HG02798 (cell line): ENCODE data around the gene NRF1.
"Not testable (repeated sequence)": the region's sequence is repeated elsewhere in the genome, so short reads cannot be mapped to it uniquely, and the experiment has no call there.

Experiments
- ATAC-seq: cut with Tn5 transposase; IDR thresholded peaks from one replicate; pipeline ENCODE4 v1.9.1; 2021; ENCODE audit warnings: mild to moderate bottlenecking; ENCODE audit not compliant: unreplicated experiment, poor library complexity

The NRF1 gene

GRCh38 chr7:129611246-129612111, at the start of gene NRF1:
Gene NRF1 (plus strand): TSS chr7:129611720. CDS start chr7:129657352, 45,632 bp downstream.
- peak; percentile 87 for ATAC-seq

GRCh38 chr7:129566323-129566722, 45.2 kb upstream of the NRF1 start:
- not testable (repeated sequence) for ATAC-seq

- ATAC-seq, result no peak
Observed at GRCh38 chr7:129567377-129567776, 44.1 kb upstream of the NRF1 start.

- ATAC-seq, result no peak
Observed at GRCh38 chr7:129568240-129568639, 43.3 kb upstream of the NRF1 start.

- no peak for ATAC-seq
Observed at GRCh38 chr7:129569326-129569725, 42.2 kb upstream of the NRF1 start.

- no peak for ATAC-seq
Observed at GRCh38 chr7:129569811-129570215, 41.7 kb upstream of the NRF1 start.

- no peak for ATAC-seq
Observed at GRCh38 chr7:129571201-129571600, 40.3 kb upstream of the NRF1 start.

- no peak for ATAC-seq
Observed at GRCh38 chr7:129572205-129572604, 39.3 kb upstream of the NRF1 start.

GRCh38 chr7:129574487-129574886, 37.0 kb upstream of the NRF1 start:
- ATAC-seq, result no peak

- ATAC-seq, result no peak
Observed at GRCh38 chr7:129575699-129576098, 35.8 kb upstream of the NRF1 start.

- ATAC-seq, result no peak
Observed at GRCh38 chr7:129576138-129576537, 35.4 kb upstream of the NRF1 start.

- ATAC-seq, result no peak
Observed at GRCh38 chr7:129578829-129579228, 32.7 kb upstream of the NRF1 start.

- ATAC-seq, result not testable (repeated sequence)
Observed at GRCh38 chr7:129586179-129586578, 25.3 kb upstream of the NRF1 start.

GRCh38 chr7:129588268-129588667, 23.3 kb upstream of the NRF1 start:
- ATAC-seq, result no peak

- no peak for ATAC-seq
Observed at GRCh38 chr7:129591868-129592267, 19.7 kb upstream of the NRF1 start.

- not testable (repeated sequence) for ATAC-seq
Observed at GRCh38 chr7:129596386-129596785, 15.1 kb upstream of the NRF1 start.

GRCh38 chr7:129597672-129598071, 13.8 kb upstream of the NRF1 start:
- no peak for ATAC-seq

- ATAC-seq, result no peak
Observed at GRCh38 chr7:129599174-129599573, 12.3 kb upstream of the NRF1 start.

GRCh38 chr7:129603594-129603993, 7.9 kb upstream of the NRF1 start:
- ATAC-seq, result not testable (repeated sequence)

GRCh38 chr7:129604021-129604420, 7.5 kb upstream of the NRF1 start:
- ATAC-seq, result not testable (repeated sequence)

- no peak for ATAC-seq
Observed at GRCh38 chr7:129604713-129605437, 6.6 kb upstream of the NRF1 start.
